NB4 (cell line): ENCODE measurements around the gene ZFYVE27.
A peak's percentile ranks its signal among the peaks of the same experiment; 100 is the strongest.

ENCODE experiments used
- CTCF ChIP-seq: IDR thresholded peaks from one replicate; pipeline ENCODE4 v1.5.1; 2012; ENCODE audit warnings: low read depth, low read length
- MAX ChIP-seq: IDR thresholded peaks from 2 replicates; pipeline ENCODE4 v1.6.1; 2011; ENCODE audit warnings: low read depth, low read length
- MYC ChIP-seq: IDR thresholded peaks from 2 replicates; pipeline ENCODE4 v1.6.1; 2011; ENCODE audit warnings: low read depth, low read length
- POLR2A ChIP-seq: IDR thresholded peaks from 2 replicates; pipeline ENCODE4 v1.6.1; 2011; ENCODE audit warnings: mild to moderate bottlenecking; ENCODE audit not compliant: insufficient read length; ENCODE audit errors: extremely low read depth

GRCh38 chr10:97701438-97702069 lies 35.4 kb upstream of the ZFYVE27 start:
- TF ChIP-seq CTCF (peak; percentile 97), POLR2A (no peak), MYC (peak; percentile 35; the same call in 1 of the 2 replicates), MAX (peak; percentile 8; the same call in 1 of the 2 replicates)
